Endodermal cell (in vitro differentiated cells): ENCODE measurements around the gene IPCEF1. TPM values are rescaled to one million over a fixed set of nuclear protein-coding genes. Genes with fewer than 3 reads are reported as not detected.

Experiments used
- DNase-seq: peaks from one replicate; pipeline ENCODE4 v3.0.0-alpha.2; 2017
- H3K27ac ChIP-seq: 2 replicates; pipeline ENCODE4 v1.5.1; 2013; ENCODE audit warnings: mild to moderate bottlenecking, low read depth, low read length, moderate library complexity
- H3K27me3 ChIP-seq: 2 replicates; pipeline ENCODE4 v1.6.1; 2013; ENCODE audit warnings: mild to moderate bottlenecking, low read length, moderate library complexity; ENCODE audit not compliant: insufficient read depth, control insufficient read depth, poor library complexity, severe bottlenecking
- H3K36me3 ChIP-seq: 2 replicates; pipeline ENCODE4 v1.7.0; 2013; ENCODE audit warnings: mild to moderate bottlenecking, low read length, moderate library complexity; ENCODE audit not compliant: control insufficient read depth, insufficient read depth
- H3K4me1 ChIP-seq: one replicate; pipeline ENCODE4 v1.7.0; 2013; ENCODE audit warnings: low read length; ENCODE audit not compliant: control insufficient read depth, insufficient read depth
- H3K4me3 ChIP-seq: 2 replicates; pipeline ENCODE4 v1.5.1; 2013; ENCODE audit warnings: mild to moderate bottlenecking, low read length, moderate library complexity
- H3K9ac ChIP-seq: 2 replicates; pipeline ENCODE4 v1.6.1; 2013; ENCODE audit warnings: mild to moderate bottlenecking, low read length, moderate library complexity; ENCODE audit not compliant: poor library complexity, severe bottlenecking; ENCODE audit errors: extremely low read depth
- H3K9me3 ChIP-seq: 2 replicates; pipeline ENCODE4 v1.6.1; 2013; ENCODE audit warnings: mild to moderate bottlenecking, low read length, moderate library complexity; ENCODE audit not compliant: control insufficient read depth
- H3K27ac Mint-ChIP-seq: 2 replicates; pipeline ENCODE4 v1.8.0; 2020; ENCODE audit warnings: mixed read lengths
- H3K27me3 Mint-ChIP-seq: 2 replicates; pipeline ENCODE4 v1.8.0; 2021; ENCODE audit warnings: mild to moderate bottlenecking, mixed read lengths; ENCODE audit not compliant: insufficient read depth
- H3K36me3 Mint-ChIP-seq: 2 replicates; pipeline ENCODE4 v1.8.0; 2020; ENCODE audit warnings: low read depth, mixed read lengths
- H3K4me1 Mint-ChIP-seq: 2 replicates; pipeline ENCODE4 v1.8.0; 2020; ENCODE audit warnings: mixed read lengths
- H3K4me3 Mint-ChIP-seq: 2 replicates; pipeline ENCODE4 v1.8.0; 2020; ENCODE audit warnings: mild to moderate bottlenecking, moderate library complexity, mixed read lengths
- H3K9me3 Mint-ChIP-seq: 2 replicates; pipeline ENCODE4 v1.8.0; 2020; ENCODE audit warnings: mild to moderate bottlenecking, mixed read lengths
- CTCF ChIP-seq: fragments of 200-600 bp; sonication (generic); conservative IDR thresholded peaks from 2 replicates; pipeline ENCODE4 v1.5.0; 2021; ENCODE audit warnings: antibody characterized with exemption, mild to moderate bottlenecking
- WGBS, 2 experiments: methylation state at CpG; one replicate each; pipeline versions ENCODE4 v1.1.5 to v1.1.7; 2013; ENCODE audit warnings: missing lambda C conversion rate in 2 of 2, mixed read lengths in 1 of 2; ENCODE audit not compliant: insufficient coverage in 1 of 2, insufficient read length in 1 of 2; 5-methylcytosine and 5-hydroxymethylcytosine counted together
- total RNA-seq, 2 donors: library from RNA; stranded (reverse); fragmentation: NEBNext Ultra II Directional in 1 of 2; extraction: Animal tissue kit (Norgen Biotek cat#: 25700) in 1 of 2; gene quantifications; 2 replicates in 1 of 2; 3 replicates in 1 of 2; pipeline ENCODE4 v1.2.1, GENCODE V29; 2021

Gene IPCEF1
- total RNA-seq, 2 donors from 2014 or later = 2.2 to 2.8 TPM

DNA sequence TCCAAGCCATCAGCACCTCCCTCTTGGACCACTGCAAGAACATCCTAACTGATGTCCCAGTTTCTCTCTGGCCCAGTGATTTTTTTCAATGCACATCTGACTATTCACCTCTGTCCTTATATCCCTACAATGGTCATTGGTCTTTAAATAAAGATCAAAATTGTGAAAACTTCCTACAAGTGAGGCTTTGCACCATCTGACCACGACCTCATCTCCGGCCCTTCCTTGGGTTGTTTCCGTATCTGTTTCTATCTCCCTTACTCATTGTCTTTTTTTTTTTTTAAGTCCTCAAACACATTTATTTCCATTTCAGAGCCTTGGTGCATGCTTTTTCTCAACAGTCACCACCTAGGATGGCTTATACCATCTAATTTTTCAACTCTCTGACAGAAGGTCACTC, 88.1 kb downstream of the IPCEF1 start:
- no peaks in the 10 kb centered on the region for H3K4me1 Mint-ChIP-seq
- H3K27ac ChIP-seq = no peak overlapping the region
- H3K27me3 ChIP-seq = no peaks in the 10 kb centered on the region
- DNase-seq = no peak
- H3K4me1 ChIP-seq = no peaks in the 10 kb centered on the region
- no peak overlapping the region for H3K27ac Mint-ChIP-seq
- H3K9ac ChIP-seq = no peak overlapping the region
- TF ChIP-seq CTCF = no peak
- WGBS, 2 experiments = 86 to 93% methylated on average over 3 of the region's 3 CpGs
- peaks cover 3% of the 10 kb centered on the region for H3K36me3 Mint-ChIP-seq
- H3K36me3 ChIP-seq = no peaks in the 10 kb centered on the region
- peaks cover 5% of the 10 kb centered on the region for H3K9me3 ChIP-seq
- no peak overlapping the region for H3K4me3 ChIP-seq
- no peaks in the 10 kb centered on the region for H3K27me3 Mint-ChIP-seq
- H3K9me3 Mint-ChIP-seq = peaks cover 17% of the 10 kb centered on the region
- no peak overlapping the region for H3K4me3 Mint-ChIP-seq

GRCh38 chr6:154267508-154268106, 89.0 kb downstream of the IPCEF1 start:
- Mint-ChIP-seq H3K4me3 (no peak overlapping the region), H3K9me3 (peaks cover 17% of the 10 kb centered on the region), H3K27ac (no peak overlapping the region), H3K36me3 (peaks cover 3% of the 10 kb centered on the region), H3K4me1 (no peaks in the 10 kb centered on the region), H3K27me3 (no peaks in the 10 kb centered on the region)
- 90 to 100% methylated on average over 1 to 3 of the region's 3 CpGs for WGBS, 2 experiments
- Histone ChIP-seq H3K4me1 (no peaks in the 10 kb centered on the region), H3K36me3 (no peaks in the 10 kb centered on the region), H3K27ac (no peak overlapping the region), H3K27me3 (no peaks in the 10 kb centered on the region), H3K4me3 (no peak overlapping the region), H3K9ac (no peak overlapping the region), H3K9me3 (peaks cover 5% of the 10 kb centered on the region)
- TF ChIP-seq CTCF = no peak
- no peak for DNase-seq

- Mint-ChIP-seq H3K36me3 (peaks cover 3% of the 10 kb centered on the region), H3K4me1 (no peaks in the 10 kb centered on the region), H3K4me3 (no peak overlapping the region), H3K27ac (no peak overlapping the region), H3K27me3 (no peaks in the 10 kb centered on the region), H3K9me3 (peaks cover 17% of the 10 kb centered on the region)
- no peaks in the 10 kb centered on the region for H3K27me3 ChIP-seq
- no peaks in the 10 kb centered on the region for H3K4me1 ChIP-seq
- no peak overlapping the region for H3K27ac ChIP-seq
- no peak for TF ChIP-seq CTCF
- H3K9me3 ChIP-seq = peaks cover 5% of the 10 kb centered on the region
- H3K9ac ChIP-seq = no peak overlapping the region
- H3K36me3 ChIP-seq = no peaks in the 10 kb centered on the region
- H3K4me3 ChIP-seq = no peak overlapping the region
- no peak for DNase-seq
Observed at GRCh38 chr6:154266560-154267099, 90.0 kb downstream of the IPCEF1 start.
